Measurements from ENCODE around the gene MFSD2B.

DNA sequence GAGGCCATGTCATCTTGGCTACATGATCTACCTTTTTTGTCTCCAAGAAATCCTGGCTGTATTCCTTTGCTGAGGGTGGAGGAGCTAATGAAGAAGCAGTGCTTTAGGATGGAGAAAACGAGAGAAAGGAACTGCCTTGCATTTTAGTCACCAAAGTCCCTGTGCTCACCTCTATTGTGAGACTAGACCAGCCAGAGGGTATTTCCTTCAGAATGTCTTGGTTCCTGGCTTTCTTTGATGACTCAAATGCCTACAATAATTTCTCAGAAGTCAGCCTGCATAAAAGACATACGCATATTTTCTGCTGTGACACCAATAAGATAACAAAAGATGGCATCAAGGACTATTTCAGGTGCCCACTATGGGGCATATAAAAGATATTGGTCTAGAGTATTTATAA is 55.5 kb downstream of the MFSD2B start:
- TF ChIP-seq CTCF (IDR thresholded peaks at IDR 0.05; ENCODE audit: poor library complexity) (no peak), EZH2 (IDR thresholded peaks at IDR 0.05; ENCODE audit: borderline replicate concordance) (no peak), EZH2phosphoT487 (IDR thresholded peaks at IDR 0.05; ENCODE audit: low read depth, severe bottlenecking, unreplicated experiment) (no peak)
